GM23338 (cell line): ENCODE data around the gene EMID1. TPM values are rescaled to one million over a fixed set of nuclear protein-coding genes. Genes with fewer than 3 reads are reported as not detected.

Source experiments
- ATAC-seq: fragments of 200-7000 bp; cut with Tn5 transposase; 3 replicates; pipeline ENCODE4 v1.9.1; 2020
- DNase-seq: peaks from one replicate; pipeline ENCODE4 v3.0.0-alpha.2; 2015; ENCODE audit warnings: low spot score
- H2AFZ ChIP-seq: fragments of 200-600 bp; sonication (generic); 2 replicates; pipeline ENCODE4 v1.8.0; 2016; ENCODE audit warnings: antibody characterized with exemption, mild to moderate bottlenecking, moderate library complexity
- H3F3A ChIP-seq: fragments of 200-600 bp; sonication (generic); replicated peaks from 2 replicates; pipeline ENCODE4 v1.8.0; 2017; ENCODE audit warnings: antibody characterized with exemption, mixed run types, low read depth
- H3K27ac ChIP-seq: fragments of 200-600 bp; sonication (generic); 2 replicates; pipeline ENCODE4 v1.6.1; 2016; ENCODE audit warnings: low read depth
- H3K27me3 ChIP-seq: fragments of 200-600 bp; sonication (generic); 2 replicates; pipeline ENCODE4 v1.8.0; 2016; ENCODE audit warnings: mild to moderate bottlenecking, mixed run types, moderate library complexity; ENCODE audit not compliant: insufficient read depth
- H3K36me3 ChIP-seq: fragments of 200-600 bp; sonication (generic); 2 replicates; pipeline ENCODE4 v1.8.0; 2016; ENCODE audit warnings: mild to moderate bottlenecking; ENCODE audit not compliant: insufficient read depth
- H3K4me1 ChIP-seq: fragments of 200-600 bp; sonication (generic); 2 replicates; pipeline ENCODE4 v1.8.0; 2016; ENCODE audit warnings: mild to moderate bottlenecking, moderate library complexity; ENCODE audit not compliant: insufficient read depth
- H3K4me2 ChIP-seq: fragments of 200-600 bp; sonication (generic); 2 replicates; pipeline ENCODE4 v1.7.1; 2017; ENCODE audit warnings: mixed run types
- H3K4me3 ChIP-seq: fragments of 200-600 bp; sonication (generic); 2 replicates; pipeline ENCODE4 v1.6.1; 2016; ENCODE audit warnings: mixed run types
- H3K79me2 ChIP-seq: fragments of 200-600 bp; sonication (generic); replicated peaks from 2 replicates; pipeline ENCODE4 v1.8.0; 2017; ENCODE audit warnings: mild to moderate bottlenecking; ENCODE audit not compliant: insufficient read depth
- H3K9me2 ChIP-seq: fragments of 200-600 bp; sonication (generic); 2 replicates; pipeline ENCODE4 v1.8.0; 2017; ENCODE audit not compliant: insufficient read depth
- H4K20me1 ChIP-seq: fragments of 200-600 bp; sonication (generic); replicated peaks from 2 replicates; pipeline ENCODE4 v1.8.0; 2017; ENCODE audit warnings: mild to moderate bottlenecking; ENCODE audit not compliant: insufficient read depth
- H3K27ac Mint-ChIP-seq: 2 replicates; pipeline ENCODE4 v1.8.0; 2020; ENCODE audit warnings: inconsistent platforms, mild to moderate bottlenecking, moderate library complexity, mixed read lengths
- H3K27me3 Mint-ChIP-seq: 3 replicates; pipeline ENCODE4 v1.8.0; 2022; ENCODE audit warnings: low read depth, mild to moderate bottlenecking, moderate library complexity, mixed read lengths, inconsistent platforms; ENCODE audit not compliant: insufficient read depth, poor library complexity
- H3K36me3 Mint-ChIP-seq: 3 replicates; pipeline ENCODE4 v1.8.0; 2021; ENCODE audit warnings: low read depth, mild to moderate bottlenecking, inconsistent platforms, moderate library complexity, mixed read lengths
- H3K4me1 Mint-ChIP-seq: 3 replicates; pipeline ENCODE4 v1.8.0; 2020; ENCODE audit warnings: mild to moderate bottlenecking, inconsistent platforms, mixed read lengths
- H3K4me3 Mint-ChIP-seq: 3 replicates; pipeline ENCODE4 v1.8.0; 2021; ENCODE audit warnings: moderate library complexity, mild to moderate bottlenecking, inconsistent platforms, mixed read lengths
- H3K9me3 Mint-ChIP-seq: 3 replicates; pipeline ENCODE4 v1.8.0; 2020; ENCODE audit warnings: moderate library complexity, mild to moderate bottlenecking, inconsistent platforms, mixed read lengths
- CREB1 ChIP-seq: fragments of 250-450 bp; sonication (Bioruptor Pico); IDR thresholded peaks from 2 replicates; pipeline ENCODE4 v1.5.0; 2020; ENCODE audit warnings: low read depth, mild to moderate bottlenecking, moderate library complexity
- CTCF ChIP-seq, 2 experiments: fragments of 200-600 bp in 1 of 2; sonication (generic) in 1 of 2; conservative IDR thresholded peaks; 2 replicates each; pipeline versions ENCODE4 v1.5.1 to v1.6.1; 2016 to 2017; ENCODE audit warnings: antibody characterized with exemption in 2 of 2, low read depth in 2 of 2, mild to moderate bottlenecking in 2 of 2, moderate library complexity in 1 of 2
- ETS1 ChIP-seq: IDR thresholded peaks from 2 replicates; pipeline ENCODE4 v1.6.1; 2016; ENCODE audit warnings: antibody characterized with exemption
- EZH2 ChIP-seq: fragments of 200-600 bp; sonication (generic); IDR thresholded peaks from one replicate; pipeline ENCODE4 v1.8.0; 2017; ENCODE audit warnings: antibody characterized with exemption, mild to moderate bottlenecking, low read depth; ENCODE audit not compliant: unreplicated experiment
- EZH2phosphoT487 ChIP-seq: fragments of 200-600 bp; sonication (generic); IDR thresholded peaks from one replicate; pipeline ENCODE4 v1.8.1; 2018; ENCODE audit warnings: antibody characterized with exemption; ENCODE audit not compliant: unreplicated experiment
- JUNB ChIP-seq: IDR thresholded peaks from one replicate; pipeline ENCODE4 v1.6.1; 2016; ENCODE audit warnings: antibody characterized with exemption; ENCODE audit not compliant: unreplicated experiment
- NANOG ChIP-seq: IDR thresholded peaks from 2 replicates; pipeline ENCODE4 v1.6.1; 2016; ENCODE audit warnings: antibody characterized with exemption, borderline replicate concordance
- POLR2AphosphoS5 ChIP-seq: IDR thresholded peaks from 2 replicates; pipeline ENCODE4 v1.6.1; 2016; ENCODE audit warnings: antibody characterized with exemption, low read depth
- REST ChIP-seq: IDR thresholded peaks from one replicate; pipeline ENCODE4 v1.6.1; 2018; ENCODE audit warnings: antibody characterized with exemption; ENCODE audit not compliant: unreplicated experiment
- STAT1 ChIP-seq: IDR thresholded peaks from one replicate; pipeline ENCODE4 v1.6.1; 2016; ENCODE audit warnings: antibody characterized with exemption; ENCODE audit not compliant: unreplicated experiment
- ZNF114 ChIP-seq: fragments of 250-450 bp; sonication (Bioruptor Pico); IDR thresholded peaks from 2 replicates; pipeline ENCODE4 v1.5.0; 2020; ENCODE audit warnings: mild to moderate bottlenecking, moderate library complexity
- ZNF331 ChIP-seq: fragments of 250-450 bp; sonication (Bioruptor Pico); IDR thresholded peaks from 2 replicates; pipeline ENCODE4 v1.5.0; 2020; ENCODE audit warnings: low read depth, mild to moderate bottlenecking, moderate library complexity
- ZNF462 ChIP-seq: fragments of 250-450 bp; sonication (Bioruptor Pico); IDR thresholded peaks from 2 replicates; pipeline ENCODE4 v1.5.0; 2020; ENCODE audit warnings: mild to moderate bottlenecking, moderate library complexity
- polyA plus RNA-seq: library from polyadenylated mRNA; unstranded; fragments of >200 nt; fragmentation: Nextera tagmentation; extraction: Ambion mirVana; gene quantifications from 2 replicates; pipeline ENCODE4 v1.2.1, GENCODE V29; 2016
- total RNA-seq: library from RNA; depleted of rRNA; stranded (reverse); fragments of >200 nt; shearing (Covaris generic); gene quantifications from 2 replicates; pipeline ENCODE4 v1.2.3, GENCODE V29; 2014

The EMID1 gene
- total and polyA plus RNA-seq, 2 experiments from 2014 or later, result 3.0 to 13.4 TPM

- Mint-ChIP-seq H3K36me3 (peaks cover 84% of the 10 kb centered on the region), H3K4me1 (peaks cover 40% of the 10 kb centered on the region), H3K27me3 (peaks cover 17% of the 10 kb centered on the region), H3K9me3 (no peaks in the 10 kb centered on the region), H3K4me3 (peak overlapping the region; percentile 92), H3K27ac (peak overlapping the region; percentile 99; the same call in 1 of the 2 replicates)
- H3F3A ChIP-seq, result peaks cover 5% of the 10 kb centered on the region
- H3K36me3 ChIP-seq, result peaks cover 42% of the 10 kb centered on the region
- DNase-seq (peak; percentile 49), ATAC-seq (no peak)
- H3K27ac ChIP-seq, result no peak overlapping the region; the same call in 1 of the 2 replicates
- TF ChIP-seq POLR2AphosphoS5 (no peak), ZNF114 (CRISPR knock-in tag) (no peak), JUNB (no peak), ZNF331 (no peak), ETS1 (no peak), STAT1 (no peak), REST (no peak), ZNF462 (no peak), CTCF (conservative IDR thresholded peaks at IDR 0.05; ENCODE audit: low read depth in 2 of 2) (no peak), CREB1 (CRISPR knock-in tag) (no peak), NANOG (no peak), EZH2phosphoT487 (no peak), EZH2 (no peak)
- peak overlapping the region; percentile 99 for H3K4me3 ChIP-seq
- H3K79me2 ChIP-seq, result peaks cover 89% of the 10 kb centered on the region
- peaks cover 57% of the 10 kb centered on the region for H4K20me1 ChIP-seq
- H2AFZ ChIP-seq, result no peak overlapping the region
- no peaks in the 10 kb centered on the region for H3K9me2 ChIP-seq
- peak overlapping the region; percentile 100 for H3K4me2 ChIP-seq
- peaks cover 34% of the 10 kb centered on the region for H3K4me1 ChIP-seq
- no peaks in the 10 kb centered on the region for H3K27me3 ChIP-seq
Observed at GRCh38 chr22:29269731-29270474, 64.2 kb downstream of the EMID1 start.
